Measurements from ENCODE around the gene OR2AT4. TPM values are rescaled to one million over a fixed set of nuclear protein-coding genes. Genes with fewer than 3 reads are reported as not detected.
"Not testable (repeated sequence)": the region's sequence is repeated elsewhere in the genome, so short reads cannot be mapped to it uniquely, and the experiment has no call there.

Gene OR2AT4
- total RNA-seq, 1 experiment from 2014 or later = not detected

GRCh38 chr11:75103380-75104026 lies 6.8 kb upstream of the OR2AT4 start:
- peak; percentile 77 for DNase-seq (ENCODE audit: low read depth)

GRCh38 chr11:75101424-75102128 lies 4.9 kb upstream of the OR2AT4 start:
- no peak for DNase-seq (ENCODE audit: low read depth)

GRCh38 chr11:75100314-75100713 lies 3.6 kb upstream of the OR2AT4 start:
- peak; percentile 82 for DNase-seq (ENCODE audit: low read depth)

- DNase-seq (ENCODE audit: low read depth) = no peak
Measured at GRCh38 chr11:75099635-75100034, 3.0 kb upstream of the OR2AT4 start.

DNA sequence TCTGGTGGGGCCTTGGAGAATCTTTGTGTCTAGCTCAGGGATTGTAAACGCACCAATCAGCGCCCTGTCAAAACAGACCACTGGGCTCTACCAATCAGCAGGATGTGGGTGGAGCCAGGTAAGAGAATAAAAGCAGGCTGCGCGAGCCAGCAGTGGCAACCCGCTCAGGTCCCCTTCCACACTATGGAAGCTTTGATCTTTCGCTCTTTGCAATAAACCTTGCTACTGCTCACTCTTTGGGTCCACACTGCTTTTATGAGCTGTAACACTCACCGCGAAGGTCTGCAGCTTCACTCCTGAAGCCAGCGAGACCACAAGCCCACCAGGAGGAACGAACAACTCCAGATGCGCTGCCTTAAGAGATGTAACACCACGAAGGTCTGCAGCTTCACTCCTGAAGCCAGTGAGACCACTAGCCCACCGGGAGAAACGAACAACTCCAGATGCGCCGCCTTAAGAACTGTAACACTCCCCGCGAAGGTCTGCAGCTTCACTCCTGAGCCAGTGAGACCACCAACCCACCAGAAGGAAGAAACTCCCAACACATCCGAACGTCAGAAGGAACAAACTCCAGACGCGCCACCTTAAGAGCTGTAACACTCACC lies 2.3 kb upstream of the OR2AT4 start:
- not testable (repeated sequence) for DNase-seq (ENCODE audit: low read depth)

DNA sequence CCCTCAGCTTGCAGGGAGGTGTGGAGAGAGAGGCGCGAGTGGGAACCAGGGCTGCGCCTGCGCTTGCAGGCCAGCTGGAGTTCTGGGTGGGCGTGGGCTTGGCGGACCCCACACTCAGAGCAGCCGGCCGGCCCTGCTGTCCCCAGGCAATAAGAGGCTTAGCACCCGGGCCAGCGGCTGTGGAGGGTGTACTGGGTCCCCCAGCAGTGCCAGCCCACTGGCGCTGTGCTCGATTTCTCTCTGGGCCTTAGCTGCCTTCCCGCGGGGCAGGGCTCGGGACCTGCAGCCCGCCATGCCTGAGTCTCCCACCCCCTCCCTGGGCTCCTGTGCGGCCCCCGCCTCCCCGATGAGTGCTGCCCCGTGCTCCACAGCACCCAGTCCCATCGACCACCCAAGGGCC lies 1.5 kb upstream of the OR2AT4 start:
- not testable (repeated sequence) for DNase-seq (ENCODE audit: low read depth)

- no peak for DNase-seq (ENCODE audit: low read depth)
Measured at GRCh38 chr11:75097173-75097557, 489 bp upstream of the OR2AT4 start.

- DNase-seq (ENCODE audit: low read depth) = not testable (repeated sequence)
Measured at GRCh38 chr11:75094382-75094781, 2.3 kb downstream of the OR2AT4 start.

GRCh38 chr11:75090671-75091177 lies 6.0 kb downstream of the OR2AT4 start:
- no peak for DNase-seq (ENCODE audit: low read depth)

DNA sequence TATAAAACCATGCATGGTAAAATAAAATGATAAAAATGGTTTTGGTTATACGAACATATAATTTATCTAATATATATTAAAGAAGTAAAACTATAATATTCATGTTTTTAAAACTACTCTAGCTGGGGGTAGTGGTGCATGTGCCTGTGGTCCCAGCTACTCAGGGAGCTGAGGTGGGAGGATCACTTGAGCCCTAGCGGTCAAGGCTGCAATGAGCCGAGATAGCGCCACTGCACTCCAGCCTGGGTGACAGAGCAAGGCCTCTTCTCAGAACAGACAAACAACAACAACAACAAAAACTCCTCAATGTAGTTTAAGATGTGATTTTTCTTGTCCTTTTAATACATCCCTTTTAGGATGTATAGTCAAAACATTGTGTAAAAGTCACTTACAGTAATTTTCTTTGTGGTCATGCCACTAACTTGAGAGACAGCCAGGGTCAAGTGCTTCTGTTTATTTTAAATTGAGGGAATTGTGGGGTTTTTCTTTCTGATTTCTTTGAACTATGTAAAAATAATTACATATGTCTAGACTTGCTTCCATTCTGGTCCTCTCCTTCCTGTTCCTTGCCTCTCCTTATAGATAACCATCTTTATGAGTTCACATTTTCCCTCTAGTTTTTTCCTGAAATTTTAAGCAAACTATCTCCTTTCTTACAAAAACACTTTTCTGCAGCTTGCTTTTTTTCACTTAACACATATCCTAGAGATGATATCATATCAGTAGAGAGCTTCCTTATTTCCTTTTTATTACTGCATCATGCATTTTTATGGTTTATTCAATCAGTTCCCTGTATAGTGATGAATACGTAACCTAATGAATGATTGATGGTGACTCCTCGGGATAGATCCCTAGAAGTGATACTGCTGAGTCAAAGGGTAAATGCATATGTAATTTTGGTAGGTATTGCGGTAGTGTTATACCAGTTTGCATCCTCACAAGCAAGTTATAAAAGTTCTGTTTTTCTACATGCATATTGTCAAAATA lies 9.1 kb downstream of the OR2AT4 start:
- DNase-seq (ENCODE audit: low read depth) = no peak

DNA sequence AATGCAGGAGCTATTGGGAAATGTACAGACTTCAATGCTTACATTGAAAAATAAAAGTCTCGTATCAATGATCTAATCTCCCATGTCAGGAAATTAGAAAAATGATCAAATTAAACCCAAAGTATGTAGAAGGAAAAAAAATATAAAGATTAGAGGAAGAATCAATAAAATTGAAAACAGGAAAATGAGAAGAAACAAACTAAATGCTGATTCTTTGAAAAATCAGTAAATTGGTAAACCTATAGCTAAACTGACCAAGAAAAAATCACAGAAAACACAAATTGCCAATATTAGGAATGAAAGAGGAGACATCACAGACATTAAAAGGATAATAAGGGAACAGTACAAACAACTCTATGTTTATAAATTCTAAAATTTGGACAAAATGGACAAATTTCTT lies 11.8 kb downstream of the OR2AT4 start:
- no peak for DNase-seq (ENCODE audit: low read depth)

DNA sequence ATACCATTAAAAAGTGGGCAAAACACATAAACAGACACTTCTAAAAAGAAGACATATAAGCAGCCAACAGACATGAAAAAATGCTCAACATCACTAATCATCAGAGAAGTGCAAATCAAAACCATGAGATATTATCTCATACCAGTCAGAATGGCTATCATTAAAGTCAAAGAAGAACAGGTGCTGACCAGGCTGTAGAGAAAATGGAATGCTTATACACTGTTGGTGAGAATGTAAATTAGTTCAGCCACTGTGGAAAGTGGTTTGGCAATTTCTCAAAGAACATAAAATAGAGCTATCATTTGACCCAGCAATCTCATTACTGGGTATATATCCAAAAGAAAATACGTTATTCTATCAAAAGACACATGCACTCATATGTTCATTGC lies 13.5 kb downstream of the OR2AT4 start:
- no peak for DNase-seq (ENCODE audit: low read depth)

DNA sequence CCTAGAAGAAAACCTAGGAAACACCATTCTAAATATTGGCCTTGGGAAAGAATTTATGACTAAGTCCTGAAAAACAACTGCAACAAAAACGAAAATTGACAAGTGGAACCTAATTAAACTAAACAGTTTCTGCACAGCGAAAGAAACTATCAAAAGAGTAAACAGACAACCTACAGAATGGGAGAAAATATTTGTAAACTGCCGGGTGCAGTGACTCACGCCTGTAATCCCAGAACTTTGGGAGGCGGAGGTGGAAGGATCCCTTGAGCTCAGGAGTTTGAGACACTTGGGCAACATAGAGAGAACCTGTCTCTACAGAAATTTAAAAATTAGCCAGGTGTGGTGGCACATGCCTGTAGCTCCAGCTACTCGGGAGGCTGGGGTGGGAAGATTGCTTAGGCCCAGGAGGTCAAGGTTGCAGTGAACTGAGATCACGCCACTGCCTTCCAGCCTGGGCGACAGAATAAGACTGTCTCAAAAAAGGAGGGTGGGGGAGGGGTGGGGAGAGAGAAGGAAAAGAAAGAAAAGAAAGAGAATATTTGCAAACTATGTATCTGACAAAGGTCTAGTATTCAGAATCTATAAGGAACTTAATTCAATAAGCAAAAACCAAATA lies 14.0 kb downstream of the OR2AT4 start:
- peak; percentile 64 for DNase-seq (ENCODE audit: low read depth)

DNA sequence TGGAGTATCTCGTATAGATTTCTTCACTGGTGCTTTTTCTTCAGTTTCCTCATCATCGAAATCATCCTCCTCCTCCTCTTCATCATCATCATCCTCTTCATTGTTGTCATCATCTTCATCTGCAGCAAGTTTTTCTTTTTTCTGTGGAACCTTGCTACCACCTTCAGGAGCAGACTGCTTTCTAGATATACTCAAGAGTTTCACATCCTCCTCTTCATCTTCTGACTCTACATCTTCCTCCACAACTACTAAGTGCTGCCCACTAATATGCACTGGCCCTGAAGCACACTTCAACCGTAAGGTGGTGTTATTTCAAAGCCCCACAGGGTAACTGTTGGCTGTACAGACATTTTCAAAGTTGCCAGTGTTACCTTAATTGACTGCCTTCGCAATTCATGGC lies 17.1 kb downstream of the OR2AT4 start:
- DNase-seq (ENCODE audit: low read depth) = no peak

DNA sequence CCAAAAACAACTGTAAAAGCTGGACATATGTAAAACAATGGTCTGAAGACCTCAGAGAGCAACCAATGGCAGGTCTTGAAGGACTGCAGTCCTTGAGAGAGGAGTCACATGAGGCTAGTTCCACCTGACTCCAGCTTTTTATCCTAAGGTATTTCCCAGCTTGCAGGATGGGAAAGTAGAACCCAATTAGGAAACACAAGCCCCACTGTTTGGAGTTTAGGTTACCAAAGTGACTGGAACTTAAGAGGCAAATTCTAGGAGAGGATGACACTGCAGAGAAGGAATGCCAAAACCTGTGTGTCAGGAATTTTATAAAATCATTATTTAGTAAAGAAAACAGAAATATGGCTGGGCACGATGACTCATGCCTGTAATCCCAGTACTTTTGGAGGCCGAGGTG lies 18.4 kb downstream of the OR2AT4 start:
- DNase-seq (ENCODE audit: low read depth) = peak; percentile 91

- DNase-seq (ENCODE audit: low read depth) = peak; percentile 48
Measured at GRCh38 chr11:75077316-75077715, 19.4 kb downstream of the OR2AT4 start.

DNA sequence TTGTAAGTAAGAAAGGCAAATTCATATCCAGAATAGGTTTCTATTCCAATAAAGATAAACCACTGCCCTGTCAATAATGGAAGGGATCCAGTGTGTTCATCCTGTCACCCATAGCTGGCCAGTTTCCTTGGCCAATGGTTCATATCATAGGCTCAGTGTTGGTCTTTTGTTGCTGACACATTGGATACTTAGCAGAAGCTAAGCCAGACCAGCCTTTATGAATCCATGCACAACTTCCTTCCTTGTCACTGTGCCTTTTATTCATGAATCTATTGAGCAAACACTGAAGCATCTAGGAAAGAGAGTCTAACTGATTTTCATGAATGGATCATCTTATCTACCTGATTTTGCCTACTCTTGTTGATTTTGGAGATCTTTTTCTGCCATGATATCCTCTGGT lies 20.0 kb downstream of the OR2AT4 start:
- no peak for DNase-seq (ENCODE audit: low read depth)

- no peak for DNase-seq (ENCODE audit: low read depth)
Measured at GRCh38 chr11:75073459-75074190, 23.1 kb downstream of the OR2AT4 start.

GRCh38 chr11:75072582-75072981 lies 24.1 kb downstream of the OR2AT4 start:
- DNase-seq (ENCODE audit: low read depth) = peak; percentile 27

- DNase-seq (ENCODE audit: low read depth) = no peak
Measured at GRCh38 chr11:75069473-75069872, 27.2 kb downstream of the OR2AT4 start.

- DNase-seq (ENCODE audit: low read depth) = no peak
Measured at GRCh38 chr11:75068993-75069392, 27.7 kb downstream of the OR2AT4 start.

All from M059J (cell line).